Fibroblast of the conjunctiva (primary cell): ENCODE measurements around the gene GAN.
"Not testable (repeated sequence)": the region's sequence is repeated elsewhere in the genome, so short reads cannot be mapped to it uniquely, and the experiment has no call there.

Experiments used
- DNase-seq: peaks from one replicate; pipeline ENCODE4 v3.0.0-alpha.2; 2010; ENCODE audit warnings: low read depth

GAN gene

DNA sequence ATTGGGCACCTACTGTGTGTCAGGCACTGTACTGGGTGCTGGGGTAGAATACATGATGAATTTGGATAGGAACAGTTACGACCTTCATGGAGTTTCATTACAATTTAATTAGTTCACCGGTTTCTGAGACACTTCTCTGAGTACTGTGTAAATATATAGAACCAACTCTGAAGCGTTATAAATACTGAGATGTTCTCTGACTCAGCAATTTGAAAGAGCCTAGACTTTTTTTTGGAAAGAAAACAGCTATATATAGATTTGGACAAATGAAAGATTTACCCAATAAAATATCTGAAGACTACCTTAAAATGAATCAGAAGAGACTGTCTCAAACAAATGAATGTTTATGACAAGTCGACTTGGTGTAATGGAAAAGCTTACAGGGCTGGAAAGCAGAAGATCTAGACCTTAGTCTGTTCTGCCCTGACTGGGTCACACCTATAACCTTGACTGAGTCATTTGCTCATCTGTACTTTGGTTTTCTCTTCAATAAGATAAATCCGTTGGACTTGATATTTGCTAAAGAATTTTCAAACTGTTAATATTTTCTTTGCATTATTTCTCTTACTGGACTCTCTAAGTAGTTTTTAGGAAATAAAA lies 4.6 kb upstream of the GAN start:
- no peak for DNase-seq

DNA sequence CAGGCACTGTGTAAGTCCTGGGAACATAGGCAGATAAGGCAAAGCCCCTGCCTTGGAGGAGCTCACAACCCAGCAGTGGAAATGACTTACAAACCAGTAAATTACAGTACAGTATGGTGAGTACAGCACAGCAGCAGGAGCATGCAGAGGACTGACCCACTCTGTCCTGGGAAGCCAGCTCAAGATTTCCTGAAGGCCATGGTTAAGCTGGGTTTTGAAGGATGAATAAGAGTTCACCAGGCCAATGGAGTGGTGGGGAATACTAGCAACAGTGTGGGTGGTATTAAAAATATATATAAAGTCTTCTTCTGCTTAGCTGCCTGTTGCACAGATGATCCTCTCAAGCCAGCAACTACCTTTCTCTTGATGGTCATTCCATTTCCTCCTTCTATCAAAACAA lies 3.0 kb upstream of the GAN start:
- DNase-seq: no peak

DNA sequence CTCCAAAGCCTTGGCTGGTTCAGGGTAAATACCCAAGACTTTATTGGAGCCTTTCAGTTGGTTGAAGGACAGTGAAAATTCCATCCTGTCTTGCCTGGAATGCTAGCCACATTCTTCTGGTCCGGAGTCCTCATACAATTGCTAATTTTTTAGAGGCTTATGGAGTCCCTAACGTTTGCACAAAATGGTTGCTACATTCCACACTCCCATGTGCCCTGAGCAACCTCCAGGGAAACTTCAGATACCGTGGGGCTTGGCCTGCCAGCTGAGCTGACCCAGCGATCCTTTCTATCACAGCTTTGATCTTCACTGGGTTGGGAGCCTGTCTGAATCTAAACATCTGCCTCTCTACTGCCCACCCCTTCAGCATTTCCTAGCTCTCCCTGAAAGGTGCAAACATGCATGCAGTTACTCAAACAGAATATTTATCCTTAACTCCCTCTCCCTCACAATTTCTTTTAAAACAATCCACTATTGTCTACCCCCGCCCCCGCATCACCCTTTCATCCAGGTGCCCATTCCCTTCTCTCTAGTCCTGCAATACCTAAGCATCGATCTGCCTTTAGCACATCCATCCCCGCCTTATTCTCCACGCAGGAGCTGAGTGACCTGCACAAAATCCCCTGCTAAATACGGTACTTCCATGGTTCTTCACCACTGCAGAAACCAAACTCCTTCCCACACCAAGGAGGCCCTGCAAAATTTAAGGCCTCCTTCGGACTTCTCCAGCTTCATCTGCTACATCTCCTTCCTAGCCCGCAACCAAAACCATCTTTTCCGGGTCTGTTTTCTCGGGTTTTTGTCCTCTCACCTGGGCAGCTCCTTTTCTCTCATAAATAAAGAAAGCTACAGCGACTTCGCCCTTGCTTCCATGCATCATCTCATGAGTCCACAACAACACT lies 810 bp upstream of the GAN start:
- DNase-seq: no peak

DNA sequence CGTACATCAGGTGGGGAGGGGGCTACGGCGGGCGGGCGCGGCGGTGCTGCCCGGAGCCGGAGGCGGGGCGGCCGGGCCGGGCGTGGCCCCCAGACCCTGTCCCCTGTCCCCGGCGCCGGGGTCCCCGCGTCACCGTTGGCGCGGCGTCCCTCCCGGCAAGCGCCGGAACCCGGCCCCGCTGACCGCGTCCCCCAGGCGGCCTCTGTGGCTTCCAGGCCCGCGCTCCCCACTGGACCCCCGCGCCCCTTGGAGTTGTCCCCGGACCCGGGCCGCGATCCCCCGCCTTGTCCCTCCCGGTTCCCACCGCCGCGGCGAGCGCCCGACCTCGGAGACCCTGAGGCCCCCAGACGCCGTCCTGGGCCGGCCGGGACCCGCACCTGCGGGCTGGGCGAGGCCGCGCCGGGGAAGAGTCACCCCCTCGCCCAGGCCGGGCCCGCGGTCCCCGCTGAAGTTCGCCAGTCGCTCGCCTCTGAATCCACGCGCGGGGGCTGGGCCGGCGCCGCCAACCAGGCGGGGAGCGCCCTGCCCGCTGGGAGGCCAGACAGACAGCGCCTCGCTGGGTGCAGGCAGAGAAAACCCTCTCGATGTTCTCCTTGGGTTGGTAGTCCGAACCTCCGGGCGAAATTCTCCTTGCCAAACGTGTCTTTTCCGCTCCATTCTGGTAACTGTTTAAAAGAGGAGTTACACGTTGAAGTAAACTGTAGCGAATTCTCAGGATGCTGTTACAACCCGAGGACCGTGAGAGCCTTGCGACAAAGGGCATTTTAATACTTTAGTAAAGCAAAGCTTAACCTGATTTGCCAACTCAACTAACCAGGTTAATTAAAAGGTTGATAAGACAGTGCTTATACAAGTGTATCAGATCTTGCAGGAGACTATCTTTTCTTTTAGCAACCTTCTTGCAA lies 761 bp downstream of the GAN start:
- DNase-seq: no peak

DNA sequence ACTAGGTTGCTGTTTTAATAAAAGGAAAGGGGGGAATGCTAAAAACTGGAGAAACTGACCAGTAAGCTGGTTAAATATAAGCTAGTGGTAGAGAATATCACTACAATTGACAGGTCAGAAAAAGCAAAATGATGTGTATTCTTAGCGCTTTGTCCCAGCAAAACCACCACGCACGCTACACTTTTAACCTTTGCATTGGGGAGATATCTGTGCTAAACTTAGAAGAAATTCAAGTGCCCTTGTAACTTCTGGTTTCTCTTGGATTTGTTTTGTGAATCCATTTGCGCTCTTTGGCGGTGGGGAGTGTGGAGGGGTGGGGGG lies 1.4 kb downstream of the GAN start:
- no peak for DNase-seq

DNA sequence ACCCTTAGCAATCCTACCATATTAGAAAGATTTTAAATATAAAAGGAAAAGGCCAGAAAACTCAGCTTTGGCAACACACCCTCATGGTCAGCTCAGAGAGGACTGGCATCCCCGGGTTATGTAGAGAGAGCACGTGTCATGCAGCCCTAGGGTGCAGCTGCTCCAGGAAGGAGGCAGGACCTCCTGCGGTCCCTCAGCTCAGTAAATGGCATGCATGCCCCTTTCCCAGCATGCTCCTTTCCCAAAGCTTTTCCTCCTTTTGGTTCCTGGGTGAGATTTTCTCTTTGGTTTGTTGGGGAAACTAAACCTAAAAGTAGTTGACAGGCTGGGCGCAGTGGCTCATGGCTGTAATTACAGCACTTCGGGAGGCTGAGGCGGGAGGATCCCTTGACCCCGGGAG lies 3.9 kb downstream of the GAN start:
- no peak for DNase-seq

DNA sequence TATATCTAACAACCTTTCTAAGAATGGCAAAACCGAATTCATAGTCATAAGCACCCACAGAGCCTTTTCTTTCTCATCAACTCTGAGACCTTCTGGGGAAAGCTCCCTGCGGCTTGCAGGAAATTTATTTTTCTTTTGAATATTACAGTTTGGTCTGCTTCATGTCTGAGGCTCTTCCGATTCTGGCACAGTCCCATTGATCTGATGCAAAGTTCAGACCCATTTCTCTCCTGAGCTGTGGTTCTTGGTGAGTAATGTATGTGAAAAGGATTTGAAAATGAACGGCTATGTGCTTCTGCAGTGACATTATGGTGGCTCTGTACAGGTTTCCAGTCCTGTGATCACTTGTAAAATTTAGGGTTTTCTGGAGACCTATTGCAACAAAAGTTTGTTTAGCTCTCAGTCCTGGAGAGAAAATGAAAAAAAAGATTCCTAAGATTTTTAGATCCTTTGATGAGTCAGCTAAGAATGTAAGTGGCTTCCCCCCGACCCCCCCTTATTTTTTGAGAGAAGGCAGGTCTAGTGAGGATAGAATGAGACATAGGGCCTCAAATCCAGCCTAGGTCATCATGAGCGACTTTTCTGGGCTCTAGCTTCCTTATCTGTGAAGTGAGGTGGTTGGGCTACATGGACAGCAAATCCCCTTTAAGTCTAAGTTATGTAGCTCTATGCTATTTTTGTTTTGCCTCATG lies 4.6 kb downstream of the GAN start:
- peak; percentile 32 for DNase-seq

DNA sequence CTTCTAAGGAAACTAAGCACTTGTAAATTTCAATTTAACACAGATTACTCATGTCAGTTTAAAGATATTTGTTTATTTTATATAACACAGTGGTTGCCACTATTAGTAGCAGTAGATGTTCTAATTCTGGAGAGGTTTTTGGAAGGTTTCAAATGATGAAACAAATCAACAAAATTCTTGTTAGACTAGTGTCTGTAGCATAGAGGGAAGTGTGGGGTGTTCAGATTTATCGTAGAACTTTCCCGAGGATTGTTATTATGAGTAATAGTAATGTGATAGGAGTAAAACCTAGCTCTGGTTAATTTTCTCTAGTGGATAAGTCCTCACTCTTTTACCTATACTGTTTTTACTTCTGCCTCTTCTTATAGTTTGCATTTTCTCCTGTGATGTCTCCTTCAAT lies 6.3 kb downstream of the GAN start:
- no peak for DNase-seq

DNA sequence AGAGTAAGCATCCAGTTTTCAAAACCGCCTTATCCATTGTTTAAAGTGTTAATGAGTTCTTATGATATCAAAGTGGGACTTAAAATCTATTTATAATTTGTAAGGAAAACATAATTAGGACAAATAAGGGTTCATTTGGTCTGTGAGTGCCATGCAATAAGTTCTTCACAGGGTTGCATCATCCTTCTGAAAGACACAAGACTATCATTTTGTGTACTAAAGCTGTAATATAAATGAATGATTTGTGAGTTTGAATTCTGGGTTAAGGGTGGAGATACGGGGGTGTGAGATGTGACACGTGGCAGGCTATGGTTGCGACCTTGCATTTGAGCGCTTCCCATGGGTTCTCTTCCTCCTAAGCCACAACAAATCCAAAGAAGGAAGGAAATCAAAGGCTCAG lies 6.8 kb downstream of the GAN start:
- peak; percentile 3 for DNase-seq

DNA sequence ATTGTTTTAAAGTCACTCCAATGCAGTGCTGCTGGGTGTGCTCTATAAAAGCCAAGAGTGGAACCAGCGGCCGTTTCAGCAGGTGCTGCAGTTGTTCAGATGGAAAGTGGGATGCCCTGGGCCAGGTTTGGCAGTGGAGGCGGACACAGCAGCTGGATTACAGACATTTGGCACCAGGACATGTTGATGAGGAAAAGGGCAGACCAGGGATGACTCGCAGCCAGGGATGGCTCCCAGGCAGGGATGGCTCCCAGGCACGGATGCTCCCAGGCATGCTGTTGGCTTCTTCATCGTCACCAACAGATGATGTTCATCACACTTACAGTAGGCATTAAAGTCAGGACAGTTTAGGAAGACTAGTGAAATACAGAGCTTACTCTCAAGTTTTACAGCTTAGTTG lies 10.0 kb downstream of the GAN start:
- no peak for DNase-seq

DNA sequence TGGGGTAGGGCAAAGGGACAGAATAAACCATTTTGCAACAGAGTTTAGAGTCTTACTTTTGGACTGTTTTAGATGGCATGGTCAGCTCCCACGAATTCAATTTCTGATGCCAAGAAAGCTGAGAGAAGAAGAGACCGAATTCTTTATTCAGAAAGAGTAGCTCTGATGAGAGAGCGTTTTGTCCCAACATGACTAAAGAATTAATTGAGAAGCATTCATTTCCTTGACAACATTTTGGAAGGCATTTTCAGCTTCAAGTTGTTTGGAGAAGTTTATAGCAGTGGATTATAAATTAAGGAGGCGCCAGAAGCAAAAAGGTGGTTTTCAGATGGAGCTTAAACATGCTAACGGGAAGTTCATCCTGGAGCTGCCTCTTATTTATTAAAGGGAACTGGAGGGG lies 12.2 kb downstream of the GAN start:
- DNase-seq: no peak

DNA sequence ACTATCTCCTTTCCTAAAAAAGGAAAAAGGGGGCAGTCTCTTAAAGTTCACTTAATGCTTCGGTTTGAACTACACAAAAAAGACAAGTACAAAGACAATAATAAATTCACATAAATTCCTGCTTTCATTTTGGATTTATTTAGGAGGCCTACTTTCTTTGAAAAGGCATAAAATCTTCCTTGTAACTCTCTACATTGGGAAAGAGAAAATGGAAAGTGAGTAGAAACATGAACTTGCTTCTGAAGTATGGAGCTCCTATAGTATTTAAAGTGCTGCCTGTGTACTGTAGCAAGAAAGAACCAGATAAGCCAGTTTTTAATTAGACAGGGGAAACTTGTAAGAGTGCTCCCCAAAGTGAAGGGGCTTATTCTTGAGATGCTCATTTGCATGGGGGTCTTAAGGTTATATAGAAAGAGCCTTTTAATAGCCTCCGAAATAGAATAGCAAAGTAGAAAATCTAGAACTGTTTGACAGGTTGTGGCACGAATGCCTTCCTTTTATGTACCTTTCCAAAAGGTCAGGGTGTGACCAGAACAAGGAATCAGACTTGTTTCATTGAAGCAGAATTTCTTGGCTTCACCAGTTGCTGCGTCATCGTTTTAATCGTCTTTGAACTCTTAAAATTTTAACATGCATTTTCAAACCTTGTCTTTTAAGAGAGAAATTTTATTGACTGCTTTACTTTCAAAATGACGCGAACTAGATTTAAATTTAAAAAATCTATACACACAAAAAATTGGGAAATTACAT lies 12.9 kb downstream of the GAN start:
- DNase-seq: no peak

DNA sequence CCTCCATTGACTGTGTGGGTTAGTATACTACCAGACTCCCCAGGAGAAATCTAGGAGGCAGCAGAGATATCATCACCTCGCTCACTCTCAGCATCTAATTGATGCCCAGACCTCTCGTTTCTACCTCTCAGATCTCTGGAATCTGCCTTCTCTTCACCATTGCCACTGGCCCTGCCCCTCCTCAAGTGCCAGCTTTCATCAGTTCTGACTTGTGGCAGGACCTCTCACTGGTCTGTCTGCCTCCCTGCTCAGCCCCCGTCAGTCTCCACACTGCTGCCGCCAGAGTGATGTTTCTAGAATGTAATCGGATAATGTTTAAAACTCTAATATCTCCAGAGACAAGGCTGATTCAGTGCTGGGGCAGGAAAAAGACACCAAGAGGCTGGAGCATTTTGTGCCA lies 15.2 kb downstream of the GAN start:
- no peak for DNase-seq

DNA sequence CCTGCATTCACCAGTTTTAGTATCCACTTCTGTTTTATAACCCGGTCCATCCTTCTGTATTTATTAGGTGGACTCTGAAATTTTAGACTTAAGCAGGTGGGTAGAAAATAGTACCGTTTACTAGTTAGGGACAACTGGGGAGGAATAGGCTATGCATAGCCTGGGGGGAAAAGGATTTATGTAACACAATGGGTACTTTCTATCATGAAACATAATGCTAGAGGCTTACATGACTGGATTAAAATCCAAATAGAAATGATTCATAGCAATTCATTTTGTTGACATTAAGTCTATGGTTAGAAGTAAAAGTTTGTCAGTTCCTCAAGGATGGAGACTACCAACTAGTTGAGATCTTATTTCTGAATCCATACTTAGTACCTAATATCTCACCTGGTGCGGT lies 18.6 kb downstream of the GAN start:
- DNase-seq: no peak

DNA sequence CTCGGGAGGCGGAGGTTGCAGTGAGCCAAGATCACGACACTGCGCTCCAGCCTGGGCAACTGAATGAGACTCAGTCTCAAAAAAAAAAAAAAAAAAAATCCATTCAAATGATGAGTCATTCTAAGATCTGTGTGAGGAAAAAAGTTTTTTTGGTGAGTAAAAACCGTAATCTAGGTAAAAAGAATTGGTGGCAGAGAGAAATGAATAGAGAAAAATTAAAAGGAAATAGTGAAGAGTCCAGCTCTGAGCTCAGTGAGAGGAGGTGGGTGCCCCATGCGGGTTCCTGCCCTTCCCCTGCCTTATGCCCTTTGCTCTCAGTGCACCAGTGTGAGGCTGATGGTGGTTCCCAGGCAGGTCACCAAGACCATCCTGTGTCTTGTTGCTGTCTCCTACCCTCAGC lies 20.9 kb downstream of the GAN start:
- DNase-seq: no peak

DNA sequence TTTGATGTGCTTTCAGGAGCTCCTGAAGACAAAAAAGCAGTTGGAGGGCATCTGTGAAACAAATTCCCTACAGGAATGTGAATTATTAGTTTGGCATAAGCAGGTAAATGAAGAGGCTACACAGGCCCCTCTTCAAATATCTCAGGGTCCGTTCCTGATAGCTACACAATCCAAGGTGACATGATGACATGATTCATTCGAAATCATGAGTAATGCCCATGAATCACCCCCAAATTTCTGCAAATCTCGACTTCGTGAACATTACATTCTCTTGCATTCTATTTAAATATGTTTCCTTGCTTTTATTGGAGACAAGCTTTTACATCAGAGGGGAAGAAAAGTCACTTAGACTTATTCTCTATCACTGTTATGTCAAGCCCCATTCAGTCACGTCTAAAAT lies 22.3 kb downstream of the GAN start:
- no peak for DNase-seq

DNA sequence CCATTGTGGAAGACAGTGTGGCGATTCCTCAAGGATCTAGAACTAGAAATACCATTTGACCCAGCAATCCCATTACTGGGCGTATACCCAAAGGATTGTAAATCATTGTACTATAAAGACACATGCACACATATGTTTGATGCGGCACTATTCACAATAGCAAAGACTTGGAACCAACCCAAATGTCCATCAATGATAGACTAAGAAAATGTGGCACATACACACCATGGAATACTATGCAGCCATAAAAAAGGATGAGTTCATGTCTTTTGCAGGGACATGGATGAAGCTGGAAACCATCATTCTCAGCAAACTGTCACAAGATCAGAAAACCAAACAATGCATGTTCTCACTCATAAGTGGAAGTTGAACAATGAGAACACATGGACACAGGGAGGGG lies 30.4 kb downstream of the GAN start:
- DNase-seq: not testable (repeated sequence)

DNA sequence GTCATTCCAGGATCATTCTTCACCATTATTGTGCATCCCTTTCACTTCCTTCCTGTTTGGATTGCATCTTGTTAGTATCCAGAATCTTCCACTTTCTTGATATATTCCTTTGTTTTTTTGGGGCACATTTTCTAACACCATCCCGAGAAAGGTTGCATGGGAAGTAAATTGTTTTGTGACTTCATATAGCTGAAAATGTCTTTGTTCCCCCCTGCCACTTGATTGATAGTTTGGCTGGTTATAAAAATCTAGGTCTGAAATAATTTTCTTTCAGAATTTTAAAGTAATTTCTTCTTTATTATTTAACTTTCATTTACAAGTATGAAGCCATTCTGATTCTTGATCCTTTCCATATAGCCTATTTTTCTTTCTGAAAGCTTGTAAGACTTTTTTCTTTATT lies 32.7 kb downstream of the GAN start:
- DNase-seq: no peak

DNA sequence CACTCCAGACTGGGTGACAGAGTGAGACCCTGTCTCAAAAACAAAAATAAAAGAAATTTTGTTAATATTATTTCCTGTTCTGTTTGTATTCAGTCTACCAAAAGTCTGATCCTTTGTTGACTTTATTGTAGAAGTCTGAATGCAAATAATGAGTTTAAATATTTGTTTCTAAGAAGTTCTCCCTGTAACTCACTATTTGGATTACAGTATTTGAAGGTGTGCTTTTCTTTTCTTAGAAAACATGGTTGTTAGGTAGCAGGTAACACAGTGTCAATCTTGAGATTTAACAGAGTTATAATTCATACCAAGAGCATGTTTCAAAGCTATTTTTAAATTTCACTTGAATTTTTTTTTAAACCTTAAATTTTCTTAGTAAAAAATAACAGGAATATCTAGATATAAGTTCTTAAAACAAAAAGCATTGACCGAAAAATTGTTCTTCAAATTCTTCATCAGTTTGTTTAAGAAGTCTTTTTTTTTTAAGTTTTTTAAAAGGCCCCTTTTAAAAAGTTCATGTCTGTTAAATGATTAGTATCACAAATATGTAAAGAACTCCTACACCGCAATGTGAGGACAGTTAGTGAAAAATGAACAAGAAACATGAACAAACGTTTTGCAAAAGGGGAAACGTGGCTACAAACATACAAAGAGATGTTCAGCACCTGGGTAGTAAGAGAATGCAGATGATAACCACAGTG lies 35.0 kb downstream of the GAN start:
- no peak for DNase-seq

DNA sequence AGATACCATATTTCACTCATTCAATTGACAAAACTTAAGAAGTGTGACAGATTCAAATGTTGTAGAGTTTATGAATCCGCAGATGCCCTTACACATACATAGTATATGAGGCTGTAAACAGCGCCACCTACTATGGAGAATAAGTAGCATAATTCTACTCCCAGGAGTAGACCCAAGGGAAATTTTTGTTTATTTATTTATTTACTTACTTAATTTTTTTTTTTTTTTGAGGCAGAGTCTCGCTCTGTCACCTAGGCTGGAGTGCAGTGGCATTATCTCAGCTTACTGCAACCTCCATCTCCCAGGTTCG lies 35.5 kb downstream of the GAN start:
- no peak for DNase-seq

DNA sequence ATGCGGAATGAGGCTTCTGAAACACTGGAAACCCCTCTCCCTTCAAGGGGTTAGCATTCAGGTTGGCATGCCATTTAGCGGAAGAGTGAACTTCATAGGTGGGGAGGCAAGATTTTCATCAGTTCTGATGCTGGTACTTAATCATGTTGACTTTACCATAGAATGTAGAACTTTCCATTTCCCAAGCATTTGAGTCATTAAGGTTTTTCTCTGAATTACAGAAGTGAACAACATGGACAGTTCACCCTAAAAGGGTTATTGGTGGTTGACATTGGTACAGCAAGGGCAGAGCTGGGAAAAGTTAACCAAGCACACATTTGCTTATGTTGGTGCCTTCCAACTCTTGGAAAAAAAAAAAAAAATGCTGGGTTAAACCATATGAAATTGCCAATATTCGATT lies 39.1 kb downstream of the GAN start:
- DNase-seq: no peak
